ENCODE results near the gene TSPOAP1.

TSPOAP1 gene

GRCh38 chr17:58327363-58328194 lies 1.0 kb downstream of the TSPOAP1 start:
- no peak for DNase-seq

DNA sequence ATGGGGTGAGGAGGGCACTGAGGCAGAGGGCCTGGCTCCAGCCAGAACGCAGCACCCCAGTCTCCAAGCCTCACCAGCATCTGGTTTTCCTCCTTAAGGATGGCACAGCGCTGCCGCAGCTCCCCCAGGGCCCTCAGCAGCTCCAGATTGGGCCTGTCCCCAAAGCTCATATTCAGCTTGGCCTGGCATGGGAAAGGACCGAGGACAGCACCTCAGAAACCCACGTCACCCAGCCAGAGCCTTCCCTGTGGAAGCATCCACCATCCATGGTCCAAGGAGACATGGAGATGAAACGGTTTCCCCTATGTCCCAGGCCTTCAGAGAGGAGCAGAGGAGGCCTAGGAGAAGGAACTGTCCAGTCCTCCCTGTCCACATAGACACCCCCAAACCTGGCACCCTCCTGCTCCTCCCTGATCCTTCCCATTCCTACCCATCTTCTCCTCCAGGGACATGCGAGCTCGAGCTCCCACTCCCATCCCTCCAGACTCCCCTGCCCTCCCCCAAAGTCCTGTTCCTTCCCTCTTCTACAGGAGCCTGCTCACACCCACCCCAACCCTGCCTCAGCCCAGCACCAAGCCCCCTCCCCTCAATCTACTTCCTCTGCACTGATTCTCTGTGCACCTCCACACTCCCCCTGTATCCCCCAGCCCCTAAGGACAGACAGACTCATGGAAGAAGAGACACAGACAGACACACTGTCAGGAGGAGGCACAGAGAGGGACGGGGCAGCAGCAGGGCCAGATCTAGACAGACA lies 1.8 kb downstream of the TSPOAP1 start:
- DNase-seq, result no peak

GRCh38 chr17:58325976-58326468 lies 2.6 kb downstream of the TSPOAP1 start:
- DNase-seq, result no peak

DNA sequence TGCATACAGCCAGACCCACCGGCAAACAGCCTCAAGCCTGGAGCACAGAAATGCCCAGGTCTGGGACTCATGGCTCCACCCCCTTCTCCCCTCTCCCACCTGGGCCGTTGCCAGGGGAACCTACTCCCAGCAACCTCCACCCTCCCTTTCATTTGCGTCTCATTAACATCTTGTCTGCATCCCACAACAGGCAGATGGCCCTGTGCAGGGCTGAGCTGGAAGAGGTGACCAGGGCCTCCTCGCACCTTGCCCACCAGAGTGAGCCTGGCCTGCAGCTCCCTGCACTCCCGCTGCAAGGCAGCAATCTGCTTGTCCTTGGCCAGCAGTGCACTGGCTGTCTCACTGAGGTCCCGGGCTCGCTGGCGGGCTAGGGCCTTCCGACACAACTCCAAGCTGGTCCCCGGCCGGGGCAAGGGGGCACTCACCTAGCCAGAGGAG lies 3.3 kb downstream of the TSPOAP1 start:
- DNase-seq, result no peak

GRCh38 chr17:58324409-58325288 lies 3.9 kb downstream of the TSPOAP1 start:
- peak; percentile 63 for DNase-seq

DNA sequence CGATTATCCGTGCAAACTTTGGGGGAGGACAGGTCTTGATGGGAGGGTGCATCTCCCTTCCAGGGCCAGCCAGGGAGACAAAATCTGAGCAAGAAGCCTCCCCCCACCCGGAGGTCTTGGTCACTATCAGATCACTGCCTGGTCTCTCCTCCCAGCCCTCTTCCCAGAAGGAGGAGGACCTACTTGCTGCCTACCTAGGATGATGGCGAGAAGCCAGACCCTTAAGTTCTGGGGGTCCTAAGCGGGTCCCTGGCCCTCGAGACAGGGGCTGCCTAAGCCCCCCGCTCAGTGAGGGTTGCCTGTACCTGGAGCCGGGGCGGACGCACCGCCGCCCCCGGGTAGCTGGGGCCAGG lies 4.6 kb downstream of the TSPOAP1 start:
- DNase-seq, result no peak

DNA sequence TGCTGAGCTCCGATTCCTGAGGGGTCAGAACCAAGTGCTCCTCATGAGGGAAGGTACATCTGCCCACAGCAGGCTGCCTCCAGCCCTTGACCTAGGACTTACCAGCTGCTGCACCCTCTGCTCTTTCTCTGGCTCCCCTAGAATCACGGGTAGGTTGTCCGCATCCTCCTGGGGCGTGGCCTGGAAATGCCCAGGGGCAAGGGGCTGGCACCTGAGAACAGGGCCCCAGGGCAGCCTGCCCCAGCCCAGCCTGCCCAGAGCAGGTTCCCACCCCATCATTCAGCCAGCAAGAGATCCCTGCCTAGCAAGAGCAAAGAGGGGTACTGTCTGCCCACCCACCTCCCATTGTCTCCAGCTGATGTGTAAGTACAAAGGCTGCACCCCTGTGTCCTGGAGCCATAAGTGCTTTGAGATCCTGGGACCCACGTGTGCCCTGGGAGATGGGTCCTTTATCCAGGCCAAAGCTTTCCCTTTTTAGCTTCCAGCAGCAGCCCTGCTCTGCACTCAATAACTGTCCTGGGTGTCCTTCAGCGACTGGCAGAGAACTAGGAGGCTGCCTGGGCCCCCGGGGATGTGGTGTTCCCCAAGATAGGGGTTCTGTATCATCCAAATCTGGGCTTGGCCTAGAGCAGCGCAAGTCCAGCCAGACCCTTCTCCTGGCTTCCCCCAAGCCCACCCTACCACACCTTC lies 5.1 kb downstream of the TSPOAP1 start:
- DNase-seq, result no peak

GRCh38 chr17:58322581-58323185 lies 5.9 kb downstream of the TSPOAP1 start:
- DNase-seq, result no peak

GRCh38 chr17:58321571-58322525 lies 6.7 kb downstream of the TSPOAP1 start:
- DNase-seq, result no peak

DNA sequence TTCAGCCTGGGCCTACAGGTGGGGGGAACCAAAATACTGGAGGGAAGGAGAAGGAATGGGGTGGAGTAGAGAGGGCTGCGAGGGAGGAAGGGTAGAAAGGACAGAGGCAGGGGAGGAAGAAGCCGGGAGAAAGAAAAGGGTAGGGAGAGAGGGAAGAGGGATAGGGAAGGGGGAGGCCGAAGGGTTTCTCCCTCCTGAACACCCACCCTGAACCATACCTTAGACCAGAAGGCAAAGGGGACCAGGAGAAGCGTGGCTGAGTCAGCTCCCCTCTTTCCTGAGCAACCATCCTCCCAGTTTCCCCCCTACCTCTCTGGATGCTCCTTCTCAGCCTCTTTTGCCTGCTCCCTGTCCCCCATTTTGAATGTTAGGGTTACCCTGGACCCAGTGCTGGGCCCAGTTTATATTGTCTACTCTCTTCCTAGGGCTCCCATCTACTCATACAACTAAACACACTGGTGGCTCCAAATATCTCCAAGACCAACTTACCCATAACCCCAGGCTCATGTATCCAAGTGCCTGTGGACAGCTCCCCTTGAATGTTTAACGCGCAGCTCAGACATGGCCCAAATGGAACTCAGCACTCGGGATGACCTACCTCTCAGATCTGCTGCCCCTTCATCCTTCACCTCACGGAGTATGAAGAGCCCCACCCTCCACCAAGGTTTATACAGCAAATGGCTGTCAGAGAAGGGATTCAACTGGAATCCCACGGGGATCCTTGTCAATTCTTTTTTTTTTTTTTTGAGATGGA lies 7.8 kb downstream of the TSPOAP1 start:
- no peak for DNase-seq

GRCh38 chr17:58320163-58320558 lies 8.4 kb downstream of the TSPOAP1 start:
- no peak for DNase-seq

GRCh38 chr17:58319173-58320162 lies 9.1 kb downstream of the TSPOAP1 start:
- DNase-seq, result no peak

GRCh38 chr17:58318627-58319172 lies 9.9 kb downstream of the TSPOAP1 start:
- DNase-seq, result no peak

DNA sequence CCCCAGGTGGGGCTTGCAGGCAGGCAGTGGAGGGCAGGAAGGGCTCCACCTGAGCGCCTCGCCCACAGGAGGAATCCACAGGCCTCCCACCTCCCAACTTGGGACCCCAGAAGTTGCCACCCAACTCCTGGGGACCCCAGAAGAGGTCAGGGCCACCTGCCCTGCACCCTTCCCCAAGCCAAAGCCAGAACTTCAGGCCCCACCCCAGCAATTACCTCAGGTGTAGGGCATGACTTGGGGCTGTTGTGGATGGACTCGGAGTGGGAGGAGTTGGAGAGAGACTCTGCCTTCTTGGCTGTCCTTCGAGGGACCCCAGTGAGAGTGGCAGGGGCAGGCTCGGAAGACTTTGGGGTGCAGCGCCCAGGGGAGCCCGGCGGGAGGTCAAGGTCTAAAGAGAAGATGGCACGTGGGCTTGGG lies 10.5 kb downstream of the TSPOAP1 start:
- no peak for DNase-seq

DNA sequence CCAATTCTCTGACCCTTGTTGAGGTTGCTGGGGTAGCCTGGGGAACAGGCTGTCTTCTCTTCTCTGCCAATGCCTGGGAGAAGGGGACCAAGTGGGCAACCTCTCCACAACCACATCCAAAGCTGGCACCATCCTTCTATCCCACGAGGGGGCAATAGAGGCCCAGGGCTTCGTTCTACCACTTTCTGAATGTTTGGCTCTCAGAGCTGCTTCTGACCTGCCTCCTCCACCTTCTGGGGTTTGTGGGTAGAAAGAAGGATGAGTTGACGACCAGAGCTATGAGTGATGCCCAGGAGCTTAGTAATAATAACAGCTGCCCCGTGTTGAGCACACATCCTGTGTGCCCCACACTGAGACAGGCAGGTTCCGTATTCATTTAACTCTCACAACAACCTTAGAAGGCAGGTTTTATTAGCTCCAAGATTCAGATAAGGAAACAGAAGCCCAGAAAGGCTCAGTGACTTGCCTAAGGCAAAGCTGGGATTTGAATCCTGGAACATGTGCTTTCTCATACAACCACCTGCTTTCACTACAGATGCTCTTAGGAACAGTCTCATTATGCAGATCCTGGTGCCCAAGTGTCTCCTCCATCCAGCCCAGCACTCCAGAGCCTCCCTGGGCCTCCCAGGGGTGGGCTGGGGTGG lies 11.1 kb downstream of the TSPOAP1 start:
- DNase-seq, result no peak

GRCh38 chr17:58316260-58316960 lies 12.2 kb downstream of the TSPOAP1 start:
- DNase-seq, result no peak

GRCh38 chr17:58315750-58316149 lies 12.8 kb downstream of the TSPOAP1 start:
- no peak for DNase-seq
